Stimulated activated CD4-positive, alpha-beta T cell treated with anti-CD3 and anti-CD28 coated beads, Interleukin-15, amount 100 ng/mL, for 24 hours (primary cell): ENCODE results near the gene HRH3.

Experiments
- DNase-seq: peaks from one replicate; pipeline ENCODE4 v3.0.0-alpha.2; 2020

HRH3 gene

GRCh38 chr20:62215020-62215990 is 4.8 kb downstream of the HRH3 start:
- no peak for DNase-seq

DNA sequence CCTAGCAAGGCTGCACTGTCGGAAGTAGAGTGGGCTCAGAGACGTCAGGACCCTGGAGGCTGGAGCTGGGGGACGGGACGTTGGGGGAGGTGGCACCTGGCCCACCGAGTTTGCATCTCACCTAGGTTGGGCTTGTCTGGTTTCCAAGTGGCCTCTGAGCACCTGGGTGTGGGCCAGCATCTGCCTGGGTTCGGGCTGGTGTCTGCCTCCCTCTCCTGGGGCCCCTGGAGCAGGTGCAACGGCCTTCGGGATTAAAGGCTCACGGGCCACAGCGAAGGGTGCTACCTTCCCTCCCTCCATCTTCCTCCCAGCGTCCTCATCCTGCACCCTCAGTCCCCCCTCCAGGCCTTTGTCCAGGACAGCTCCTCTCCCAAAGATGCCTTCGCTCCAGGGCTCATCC is 6.0 kb downstream of the HRH3 start:
- DNase-seq: no peak

GRCh38 chr20:62212299-62212698 is 7.8 kb downstream of the HRH3 start:
- DNase-seq: no peak

DNA sequence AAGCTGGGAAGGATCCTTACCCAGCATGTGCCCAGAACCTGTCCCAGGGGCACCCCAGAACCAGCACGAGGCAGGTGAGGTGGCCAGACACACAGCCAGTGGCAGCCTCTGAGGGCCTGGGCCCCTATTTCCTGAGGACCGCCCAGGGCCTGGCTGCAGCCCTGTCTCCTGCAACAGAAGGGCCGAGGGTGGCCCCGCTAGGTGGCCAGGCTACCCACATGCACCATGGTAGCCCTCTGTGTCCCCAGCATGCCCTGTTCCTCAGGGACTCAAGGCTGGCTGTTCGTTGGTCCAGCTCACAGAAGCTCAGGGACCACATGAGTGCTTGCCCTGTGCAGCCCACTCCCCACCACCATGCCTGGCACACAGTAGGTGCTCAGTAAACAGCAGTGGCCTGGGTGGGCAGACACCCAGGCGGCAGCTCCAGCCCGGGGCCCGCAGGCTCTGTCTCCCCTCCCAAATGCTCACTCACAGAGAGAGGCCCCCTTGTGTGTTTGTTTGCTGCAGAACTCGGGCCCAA is 8.2 kb downstream of the HRH3 start:
- no peak for DNase-seq

GRCh38 chr20:62211216-62211615 is 8.9 kb downstream of the HRH3 start:
- no peak for DNase-seq

DNA sequence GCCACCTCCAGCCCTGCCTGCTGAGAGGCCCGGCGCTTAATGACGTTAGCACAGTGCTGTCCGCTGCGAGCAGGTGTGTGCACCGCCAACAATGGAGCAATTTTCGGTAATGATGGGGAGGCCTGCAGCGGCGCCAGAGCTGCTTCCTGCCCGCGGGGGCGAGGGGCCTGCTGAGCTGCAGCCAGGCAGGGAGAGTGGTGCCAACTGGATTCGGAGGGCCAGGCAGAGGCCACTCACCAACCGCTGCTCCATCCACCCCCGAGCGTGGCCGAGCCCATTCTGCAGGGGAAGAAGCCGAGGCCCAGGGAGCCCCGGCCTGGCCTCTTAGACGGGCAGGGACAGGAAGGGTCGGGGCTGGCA is 9.6 kb downstream of the HRH3 start:
- DNase-seq: no peak

- no peak for DNase-seq
Observed at GRCh38 chr20:62209850-62210495, 10.1 kb downstream of the HRH3 start.

GRCh38 chr20:62208795-62209755 is 11.0 kb downstream of the HRH3 start:
- no peak for DNase-seq

- DNase-seq: no peak
Observed at GRCh38 chr20:62208061-62208794, 11.8 kb downstream of the HRH3 start.

DNA sequence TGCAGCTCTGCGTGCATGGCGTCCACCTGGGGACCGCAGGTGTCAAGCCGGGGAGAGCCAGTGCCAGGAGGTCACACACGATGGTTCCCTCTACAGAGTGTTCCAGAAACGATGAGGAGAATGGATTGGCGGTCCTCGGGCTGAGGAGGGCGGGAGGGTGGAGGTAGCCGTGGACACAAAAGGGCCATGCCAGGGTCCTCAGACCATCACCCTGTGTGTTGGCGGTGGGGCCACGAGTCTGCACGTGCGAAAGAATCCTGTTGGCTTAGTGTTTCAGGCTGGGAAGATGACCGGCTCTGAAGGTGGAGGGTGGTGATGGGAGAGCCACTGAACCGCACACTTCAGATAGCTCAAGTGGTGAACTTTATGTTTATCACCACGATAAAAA is 13.7 kb downstream of the HRH3 start:
- DNase-seq: no peak

DNA sequence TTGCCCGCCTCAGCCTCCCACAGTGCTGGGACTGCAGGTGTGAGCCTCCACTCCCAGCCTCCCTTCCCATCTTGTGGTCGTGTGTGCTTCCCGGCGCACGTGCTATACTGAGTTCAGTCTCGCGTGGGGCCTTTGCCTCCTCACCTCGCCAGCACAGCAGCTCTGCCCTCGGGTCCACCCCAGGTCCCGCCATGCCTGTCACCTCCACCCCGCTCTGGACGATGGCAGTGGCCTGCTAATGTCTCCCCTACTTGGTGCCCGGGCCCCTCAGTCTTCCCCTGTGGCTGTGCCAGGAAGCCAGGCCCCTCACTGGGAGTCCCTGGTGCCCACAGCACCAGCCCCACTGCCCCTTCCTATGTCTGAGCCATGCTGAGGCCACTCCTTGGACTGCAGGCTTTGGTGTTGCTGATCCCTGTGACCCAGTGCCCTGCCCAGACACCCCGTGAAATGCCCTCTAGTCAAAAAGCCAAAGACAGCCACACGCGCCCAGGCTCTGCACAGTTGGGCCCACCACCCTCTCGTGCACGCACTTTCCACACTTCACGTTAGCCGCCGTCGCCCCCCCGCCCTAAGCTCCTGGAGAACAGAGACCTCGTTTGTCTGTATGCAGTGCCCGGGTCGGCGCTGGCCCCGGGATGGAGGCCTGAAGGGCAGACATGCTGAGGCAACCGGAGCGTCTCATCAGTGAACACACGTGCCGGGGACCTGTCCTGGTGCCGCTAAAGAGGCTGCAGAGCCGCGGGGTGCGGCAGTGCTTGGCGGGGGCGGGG is 14.3 kb downstream of the HRH3 start:
- DNase-seq: no peak

GRCh38 chr20:62203378-62204030 is 16.6 kb downstream of the HRH3 start:
- DNase-seq: no peak

DNA sequence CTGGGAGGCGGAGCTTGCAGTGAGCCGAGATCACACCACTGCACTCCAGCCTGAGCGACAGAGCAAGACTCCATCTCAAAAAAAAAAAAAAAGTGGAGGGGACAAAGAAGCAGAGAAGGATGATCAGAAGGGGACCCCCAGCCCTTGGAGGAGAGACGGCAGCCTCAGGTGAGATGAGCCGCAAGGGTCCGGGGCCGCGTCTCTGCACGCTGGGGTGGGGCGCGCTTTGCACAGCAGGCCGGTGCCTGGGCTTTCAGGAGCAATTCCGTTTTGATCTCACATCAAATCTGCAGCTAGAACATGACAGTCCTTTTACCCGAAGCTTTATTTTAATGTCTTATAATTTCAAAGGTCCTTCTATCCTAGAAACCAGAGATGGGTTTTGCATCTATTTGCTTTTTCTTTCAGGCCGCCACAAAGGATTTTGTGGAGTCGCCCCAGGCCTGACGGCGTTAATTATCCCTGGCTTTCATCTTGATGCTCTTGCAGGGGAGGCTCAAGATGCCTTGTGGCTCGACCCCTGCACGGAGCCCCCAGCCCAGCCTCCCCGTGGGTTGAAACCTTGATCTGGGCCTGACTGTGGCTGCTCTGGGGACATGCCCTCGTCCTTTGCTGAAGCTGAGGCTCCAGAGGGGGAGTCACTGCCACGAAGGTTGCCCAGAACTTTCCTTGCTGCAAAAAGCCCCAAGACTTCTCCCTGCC is 17.3 kb downstream of the HRH3 start:
- DNase-seq: no peak

DNA sequence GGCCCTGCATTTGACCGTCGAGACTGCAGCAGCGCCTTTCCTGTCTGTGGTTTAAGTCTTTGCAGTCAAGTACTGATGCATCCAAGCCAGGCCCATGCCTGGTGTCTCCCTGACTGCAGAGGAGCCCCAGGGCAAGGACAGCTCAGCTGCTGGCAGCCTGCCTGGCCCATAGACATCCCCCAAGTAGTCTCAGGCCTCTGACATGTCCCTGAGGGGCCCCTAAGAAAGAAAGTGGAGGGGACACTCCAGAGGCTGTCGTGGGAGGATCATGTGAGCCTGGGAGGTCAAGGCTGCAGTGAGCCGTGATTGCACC is 18.0 kb downstream of the HRH3 start:
- no peak for DNase-seq

- no peak for DNase-seq
Observed at GRCh38 chr20:62201173-62202082, 18.6 kb downstream of the HRH3 start.

GRCh38 chr20:62200491-62201172 is 19.4 kb downstream of the HRH3 start:
- no peak for DNase-seq

DNA sequence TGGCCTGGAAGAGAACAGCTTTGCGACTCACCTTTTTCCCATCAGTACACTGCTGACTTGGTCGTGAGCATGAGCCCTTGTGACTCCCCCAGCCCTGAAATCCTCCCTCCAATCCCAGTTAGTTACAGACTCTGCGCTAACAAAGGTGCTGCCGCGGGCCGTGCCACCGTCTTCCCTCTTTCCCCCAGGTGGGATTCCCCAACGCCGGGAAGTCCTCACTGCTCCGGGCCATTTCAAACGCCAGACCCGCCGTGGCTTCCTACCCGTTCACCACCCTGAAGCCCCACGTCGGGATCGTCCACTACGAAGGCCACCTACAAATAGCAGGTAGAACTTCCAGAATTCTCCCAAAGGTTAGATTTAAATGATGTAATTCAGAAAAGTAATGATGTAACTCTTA is 21.1 kb downstream of the HRH3 start:
- no peak for DNase-seq

- no peak for DNase-seq
Observed at GRCh38 chr20:62198496-62198895, 21.6 kb downstream of the HRH3 start.

DNA sequence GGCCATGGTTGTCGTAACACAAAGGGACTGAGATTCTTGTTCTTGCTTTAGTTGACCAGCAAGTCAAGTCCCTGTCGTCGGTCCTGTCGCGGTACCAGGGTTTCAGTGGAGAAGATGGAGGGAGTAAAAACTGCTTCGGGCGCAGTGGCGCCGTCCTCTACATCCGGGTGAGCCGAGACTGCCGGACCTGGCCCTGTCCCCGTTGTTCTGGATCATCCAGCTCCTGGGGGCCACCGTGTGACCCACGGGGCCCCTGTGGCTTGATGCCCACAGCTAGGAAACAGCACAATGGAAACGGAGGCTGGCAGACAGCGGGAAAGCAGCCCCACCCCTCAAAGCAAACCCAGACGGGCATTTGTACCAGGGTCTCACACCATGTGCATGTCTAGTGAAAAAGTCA is 22.3 kb downstream of the HRH3 start:
- DNase-seq: no peak
